GM12875 (cell line): ENCODE data around the gene DIP2C.

Experiments
- H3K4me3 ChIP-seq: one replicate; pipeline ENCODE4 v1.5.1; 2011; ENCODE audit warnings: low read depth, low read length, control low read depth
- TF ChIP-seq, protein P1 (sequence below): IDR thresholded peaks from 2 replicates; pipeline ENCODE4 v1.5.1; 2011; ENCODE audit warnings: low read depth, mild to moderate bottlenecking, control low read depth, inconsistent platforms, low read length, moderate library complexity, borderline replicate concordance; ENCODE audit not compliant: insufficient read depth

DIP2C gene

GRCh38 chr10:593421-593820 lies 96.0 kb downstream of the DIP2C start:
- no peak overlapping the region for H3K4me3 ChIP-seq
- TF ChIP-seq, protein P1, sequence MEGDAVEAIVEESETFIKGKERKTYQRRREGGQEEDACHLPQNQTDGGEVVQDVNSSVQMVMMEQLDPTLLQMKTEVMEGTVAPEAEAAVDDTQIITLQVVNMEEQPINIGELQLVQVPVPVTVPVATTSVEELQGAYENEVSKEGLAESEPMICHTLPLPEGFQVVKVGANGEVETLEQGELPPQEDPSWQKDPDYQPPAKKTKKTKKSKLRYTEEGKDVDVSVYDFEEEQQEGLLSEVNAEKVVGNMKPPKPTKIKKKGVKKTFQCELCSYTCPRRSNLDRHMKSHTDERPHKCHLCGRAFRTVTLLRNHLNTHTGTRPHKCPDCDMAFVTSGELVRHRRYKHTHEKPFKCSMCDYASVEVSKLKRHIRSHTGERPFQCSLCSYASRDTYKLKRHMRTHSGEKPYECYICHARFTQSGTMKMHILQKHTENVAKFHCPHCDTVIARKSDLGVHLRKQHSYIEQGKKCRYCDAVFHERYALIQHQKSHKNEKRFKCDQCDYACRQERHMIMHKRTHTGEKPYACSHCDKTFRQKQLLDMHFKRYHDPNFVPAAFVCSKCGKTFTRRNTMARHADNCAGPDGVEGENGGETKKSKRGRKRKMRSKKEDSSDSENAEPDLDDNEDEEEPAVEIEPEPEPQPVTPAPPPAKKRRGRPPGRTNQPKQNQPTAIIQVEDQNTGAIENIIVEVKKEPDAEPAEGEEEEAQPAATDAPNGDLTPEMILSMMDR: no peak

DNA sequence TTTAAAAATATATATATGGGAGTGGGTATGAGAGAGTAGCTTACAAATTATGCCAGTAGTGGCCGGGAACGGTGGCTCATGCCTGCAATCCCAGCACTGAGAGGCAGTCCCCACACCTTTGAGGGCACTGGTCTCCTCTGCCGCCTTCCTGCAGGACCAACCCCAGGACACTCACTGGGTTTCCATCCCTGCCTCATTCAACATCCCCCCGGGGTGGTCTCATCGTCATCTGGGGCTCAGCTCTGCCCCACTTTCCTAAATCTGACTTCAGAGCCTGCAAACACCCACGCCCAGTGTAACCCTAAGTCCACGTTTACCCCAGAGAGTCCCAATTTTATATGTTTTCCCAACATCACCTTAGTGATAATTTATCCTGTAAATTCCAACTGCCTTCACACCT lies 96.5 kb downstream of the DIP2C start:
- TF ChIP-seq, protein P1: no peak
- no peak overlapping the region for H3K4me3 ChIP-seq

DNA sequence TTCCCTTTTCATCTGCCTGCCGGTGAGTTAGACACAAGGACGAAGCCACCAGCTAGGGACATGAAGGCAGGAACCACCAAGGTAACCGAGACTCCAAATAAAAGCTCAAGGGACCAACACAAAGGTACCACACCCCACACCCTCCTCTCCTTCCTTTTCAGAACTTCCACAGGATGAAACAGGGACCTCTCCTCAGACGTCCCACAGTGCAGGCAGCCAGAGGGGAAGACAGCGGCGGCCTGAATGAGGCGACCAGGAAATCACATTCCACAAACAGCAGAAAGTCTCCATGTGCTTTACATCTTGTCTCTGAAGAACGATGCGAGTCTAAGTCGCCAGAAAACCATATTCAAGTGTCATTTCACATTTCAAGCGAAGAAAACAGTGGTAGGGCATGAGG lies 97.8 kb downstream of the DIP2C start:
- TF ChIP-seq, protein P1: no peak
- no peak overlapping the region for H3K4me3 ChIP-seq

DNA sequence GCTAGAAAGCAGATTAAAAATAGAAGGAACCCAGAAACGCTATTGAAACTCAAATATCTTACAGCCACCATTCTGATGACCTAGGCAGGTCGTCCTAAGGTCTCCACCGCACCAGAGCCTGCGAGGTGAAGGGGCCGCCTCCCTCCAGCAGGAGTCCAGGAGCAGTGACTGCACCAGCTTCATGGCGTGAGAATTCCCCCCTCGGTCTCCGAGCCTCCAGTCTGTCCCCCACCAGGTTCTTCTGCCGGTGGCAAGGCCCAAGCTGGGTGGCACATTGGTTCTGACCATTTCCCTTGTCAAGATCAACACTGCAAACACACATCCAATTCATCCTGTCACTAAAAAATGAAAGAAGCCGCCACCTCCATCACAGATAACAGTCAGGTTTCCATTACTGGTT lies 98.7 kb downstream of the DIP2C start:
- TF ChIP-seq, protein P1: no peak
- no peak overlapping the region for H3K4me3 ChIP-seq

- H3K4me3 ChIP-seq: no peak overlapping the region
- TF ChIP-seq, protein P1: no peak
These were observed 99.3 kb downstream of the DIP2C start for GRCh38 chr10:589961-590680.

DNA sequence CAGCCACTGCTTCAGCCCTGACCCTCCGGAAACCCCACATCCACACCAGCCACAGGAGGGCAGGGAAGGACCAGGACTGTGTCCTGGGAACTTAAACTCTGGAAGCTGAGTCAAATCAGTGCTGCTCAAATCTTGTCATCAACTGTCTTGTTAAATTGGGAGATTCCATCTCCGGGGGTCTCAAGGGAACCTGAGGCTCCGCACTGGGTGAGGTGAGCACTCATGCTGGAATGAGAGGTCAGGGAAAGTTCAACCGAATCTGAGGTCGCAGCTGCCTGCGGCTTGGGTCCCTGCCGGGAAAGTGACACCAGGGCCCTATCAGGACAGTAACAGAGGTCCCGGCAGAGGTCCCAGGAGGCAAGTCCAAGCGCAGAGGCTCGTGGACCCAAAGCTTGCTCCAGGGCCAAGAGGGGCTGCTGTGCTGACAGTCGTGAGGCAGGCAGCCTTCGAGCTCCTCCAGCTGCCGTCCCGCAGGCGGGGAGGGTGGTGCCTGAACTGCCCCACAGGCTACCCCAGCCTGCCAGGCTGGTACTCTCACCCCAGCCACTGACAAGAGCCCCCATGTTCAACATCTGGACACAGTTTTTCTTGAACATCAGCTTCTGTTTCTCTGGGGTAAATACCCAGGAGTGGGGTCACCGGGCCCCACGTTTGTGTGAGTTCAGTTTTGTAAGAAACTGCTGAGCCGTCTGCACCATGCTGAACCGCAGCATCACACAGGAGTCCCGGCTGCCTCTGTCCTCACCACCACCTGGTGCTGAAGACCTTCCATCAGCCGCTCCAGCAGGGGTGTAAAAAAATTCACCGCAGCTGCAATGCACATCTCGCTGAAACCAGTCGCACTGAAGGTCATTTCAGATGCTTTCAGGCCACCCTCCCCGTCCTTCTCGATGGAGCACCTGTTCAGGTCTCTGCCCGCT lies 101.0 kb downstream of the DIP2C start:
- TF ChIP-seq, protein P1: no peak

More for the DNA sequence above, 101.0 kb downstream of the DIP2C start:
- H3K4me3 ChIP-seq: no peak overlapping the region
